ENCODE data around the gene LAGE3. TPM values are rescaled to one million over a fixed set of nuclear protein-coding genes. Genes with fewer than 3 reads are reported as not detected.

The LAGE3 gene
- total RNA-seq, 1 donor from 2014 or later, result 27.7 TPM

- no peaks in the 10 kb centered on the region for H3K36me3 ChIP-seq
- H3K9me3 ChIP-seq, result no peaks in the 10 kb centered on the region
- no peaks in the 10 kb centered on the region for H3K27me3 ChIP-seq
- H3K27ac ChIP-seq, result peak overlapping the region; percentile 82
- intact Hi-C loops (cut with DNase I), result loop anchor here (5.0 kb wide), 1 partner anchor 40 kb away; the partner anchor contains the start of gene LAGE3
- no peak for DNase-seq (ENCODE audit: extremely low spot score in 2 of 2)
- TF ChIP-seq POLR2A (IDR thresholded peaks at IDR 0.05) (no peak), POLR2AphosphoS5 (IDR thresholded peaks at IDR 0.05; ENCODE audit: insufficient read depth in 1 of 2, low read depth in 1 of 2) (no peak)
- TF ChIP-seq, protein P1, sequence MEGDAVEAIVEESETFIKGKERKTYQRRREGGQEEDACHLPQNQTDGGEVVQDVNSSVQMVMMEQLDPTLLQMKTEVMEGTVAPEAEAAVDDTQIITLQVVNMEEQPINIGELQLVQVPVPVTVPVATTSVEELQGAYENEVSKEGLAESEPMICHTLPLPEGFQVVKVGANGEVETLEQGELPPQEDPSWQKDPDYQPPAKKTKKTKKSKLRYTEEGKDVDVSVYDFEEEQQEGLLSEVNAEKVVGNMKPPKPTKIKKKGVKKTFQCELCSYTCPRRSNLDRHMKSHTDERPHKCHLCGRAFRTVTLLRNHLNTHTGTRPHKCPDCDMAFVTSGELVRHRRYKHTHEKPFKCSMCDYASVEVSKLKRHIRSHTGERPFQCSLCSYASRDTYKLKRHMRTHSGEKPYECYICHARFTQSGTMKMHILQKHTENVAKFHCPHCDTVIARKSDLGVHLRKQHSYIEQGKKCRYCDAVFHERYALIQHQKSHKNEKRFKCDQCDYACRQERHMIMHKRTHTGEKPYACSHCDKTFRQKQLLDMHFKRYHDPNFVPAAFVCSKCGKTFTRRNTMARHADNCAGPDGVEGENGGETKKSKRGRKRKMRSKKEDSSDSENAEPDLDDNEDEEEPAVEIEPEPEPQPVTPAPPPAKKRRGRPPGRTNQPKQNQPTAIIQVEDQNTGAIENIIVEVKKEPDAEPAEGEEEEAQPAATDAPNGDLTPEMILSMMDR (IDR thresholded peaks at IDR 0.05), result no peak
- no peaks in the 10 kb centered on the region for H3K4me1 ChIP-seq
- H3K4me3 ChIP-seq, result peak overlapping the region; percentile 31 to 62
Observed at GRCh38 chrX:154517101-154517781, 38.2 kb upstream of the LAGE3 start.

- Histone ChIP-seq H3K27me3 (no peaks in the 10 kb centered on the region), H3K27ac (peak overlapping the region; percentile 82), H3K36me3 (no peaks in the 10 kb centered on the region), H3K4me1 (no peaks in the 10 kb centered on the region), H3K9me3 (no peaks in the 10 kb centered on the region), H3K4me3 (peak overlapping the region; percentile 31 to 62)
- intact Hi-C loops (cut with DNase I), result loop anchor here (5.0 kb wide), 1 partner anchor 39 kb away; the partner anchor contains the start of gene LAGE3
- TF ChIP-seq, protein P1 (IDR thresholded peaks at IDR 0.05), result no peak
- TF ChIP-seq POLR2A (IDR thresholded peaks at IDR 0.05), result no peak
- peak in 1 of 2 donors; percentile 12 for TF ChIP-seq POLR2AphosphoS5 (IDR thresholded peaks at IDR 0.05; ENCODE audit: insufficient read depth in 1 of 2, low read depth in 1 of 2)
- DNase-seq (ENCODE audit: extremely low spot score in 2 of 2), result no peak
Observed at GRCh38 chrX:154516656-154517100, 37.6 kb upstream of the LAGE3 start.

- no peak for DNase-seq (ENCODE audit: extremely low spot score in 2 of 2)
- H3K4me3 ChIP-seq, result peak within 1 kb of the TSS; percentile 50 to 62
- H3K9me3 ChIP-seq, result no peaks in the 10 kb centered on the region
- peak within 1 kb of the TSS; percentile 82 for H3K27ac ChIP-seq
- H3K27me3 ChIP-seq, result no peaks in the 10 kb centered on the region
- H3K4me1 ChIP-seq, result no peaks in the 10 kb centered on the region
- peak in 1 of 2 donors; percentile 89 for TF ChIP-seq POLR2AphosphoS5 (IDR thresholded peaks at IDR 0.05; ENCODE audit: insufficient read depth in 1 of 2, low read depth in 1 of 2)
- TF ChIP-seq, protein P1 (IDR thresholded peaks at IDR 0.05), result no peak
- TF ChIP-seq POLR2A (IDR thresholded peaks at IDR 0.05), result peak in 1 of 2 donors; percentile 87
- H3K36me3 ChIP-seq, result no peaks in the 10 kb centered on the region
- intact Hi-C loops (cut with DNase I), result loop anchor here (5.0 kb wide), 1 partner anchor 39 kb away; the partner anchor contains the start of gene LAGE3
Observed at GRCh38 chrX:154515966-154516655, 37.0 kb upstream of the LAGE3 start, which contains the start of gene FAM3A. Gene FAM3A (minus strand): TSS chrX:154516232. CDS start chrX:154515772, 460 bp downstream.

- H3K4me3 ChIP-seq, result peak overlapping the region; percentile 50 to 62
- no peaks in the 10 kb centered on the region for H3K27me3 ChIP-seq
- H3K9me3 ChIP-seq, result no peaks in the 10 kb centered on the region
- no peaks in the 10 kb centered on the region for H3K36me3 ChIP-seq
- no peaks in the 10 kb centered on the region for H3K4me1 ChIP-seq
- TF ChIP-seq POLR2AphosphoS5 (IDR thresholded peaks at IDR 0.05; ENCODE audit: insufficient read depth in 1 of 2, low read depth in 1 of 2) (no peak), POLR2A (IDR thresholded peaks at IDR 0.05) (no peak)
- TF ChIP-seq, protein P1 (IDR thresholded peaks at IDR 0.05), result no peak
- intact Hi-C loops (cut with DNase I), result loop anchor here (5.0 kb wide), 1 partner anchor 38 kb away; the partner anchor contains the start of gene LAGE3
- H3K27ac ChIP-seq, result peak overlapping the region; percentile 82
- no peak for DNase-seq (ENCODE audit: extremely low spot score in 2 of 2)
Observed at GRCh38 chrX:154515090-154515965, 36.2 kb upstream of the LAGE3 start.
